Liver (tissue), 3 donors: ENCODE data around the gene MTG1.

Experiments
- EGR1 ChIP-seq, 2 donors: IDR thresholded peaks; 2 replicates each; pipeline ENCODE4 v1.6.1; 2016 to 2018; ENCODE audit warnings: antibody characterized with exemption in 2 of 2, low read depth in 2 of 2
- FOXA1 ChIP-seq: IDR thresholded peaks from 2 replicates; pipeline ENCODE4 v1.6.1; 2016; ENCODE audit warnings: antibody characterized with exemption
- RAD21 ChIP-seq, 2 donors: IDR thresholded peaks; 2 replicates each; pipeline ENCODE4 v1.6.1; 2016; ENCODE audit warnings: antibody characterized with exemption in 2 of 2, mild to moderate bottlenecking in 2 of 2
- SP1 ChIP-seq: IDR thresholded peaks from 2 replicates; pipeline ENCODE4 v1.6.1; 2018; ENCODE audit warnings: antibody characterized with exemption, mild to moderate bottlenecking
- TAF1 ChIP-seq: conservative IDR thresholded peaks from 2 replicates; pipeline ENCODE4 v1.6.1; 2016; ENCODE audit warnings: antibody characterized with exemption, mild to moderate bottlenecking
- YY1 ChIP-seq: IDR thresholded peaks from 2 replicates; pipeline ENCODE4 v1.6.1; 2016; ENCODE audit warnings: antibody characterized with exemption, mild to moderate bottlenecking
- TF ChIP-seq, protein P1 (sequence below): fragments of 150-350 bp; IDR thresholded peaks from 2 replicates; pipeline ENCODE4 v1.5.1; 2017; ENCODE audit warnings: improper control_type of control experiment, low read depth, low read length; ENCODE audit not compliant: missing input control
- TF ChIP-seq, protein P2 (sequence below): IDR thresholded peaks from 2 replicates; pipeline ENCODE4 v1.6.1; 2016; ENCODE audit warnings: antibody characterized with exemption
- TF ChIP-seq, protein P3 (sequence below): IDR thresholded peaks from 2 replicates; pipeline ENCODE4 v1.6.1; 2016; ENCODE audit warnings: antibody characterized with exemption, mild to moderate bottlenecking
- TF ChIP-seq, protein P4 (sequence below): IDR thresholded peaks from 2 replicates; pipeline ENCODE4 v1.6.1; 2016; ENCODE audit warnings: antibody characterized with exemption
- TF ChIP-seq, protein P5 (sequence below): IDR thresholded peaks from 2 replicates; pipeline ENCODE4 v1.6.1; 2016; ENCODE audit warnings: antibody characterized with exemption
- donor health status: healthy.
- donor health status: healthy.

DNA sequence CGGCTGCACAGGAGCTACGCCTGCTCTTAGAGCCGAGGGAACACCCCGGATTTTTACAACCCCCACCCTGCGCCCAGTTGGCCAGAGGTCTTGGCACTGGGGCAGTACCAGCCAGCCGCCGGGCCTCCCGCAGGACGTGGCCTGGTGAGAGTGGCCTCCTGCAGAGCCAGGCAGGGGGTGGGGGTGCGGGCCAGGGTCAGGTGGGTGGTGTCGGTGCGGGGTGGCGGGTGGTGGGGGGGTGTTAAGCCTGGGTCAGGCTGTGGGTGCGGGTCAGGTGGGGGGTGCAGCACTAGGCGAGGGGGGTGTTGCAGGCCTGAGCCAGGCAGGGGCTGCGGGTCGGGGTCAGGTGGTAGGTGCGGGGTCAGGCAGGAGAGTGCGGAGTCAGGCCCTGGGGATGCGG, 21.4 kb upstream of the MTG1 start:
- TF ChIP-seq, protein P1, sequence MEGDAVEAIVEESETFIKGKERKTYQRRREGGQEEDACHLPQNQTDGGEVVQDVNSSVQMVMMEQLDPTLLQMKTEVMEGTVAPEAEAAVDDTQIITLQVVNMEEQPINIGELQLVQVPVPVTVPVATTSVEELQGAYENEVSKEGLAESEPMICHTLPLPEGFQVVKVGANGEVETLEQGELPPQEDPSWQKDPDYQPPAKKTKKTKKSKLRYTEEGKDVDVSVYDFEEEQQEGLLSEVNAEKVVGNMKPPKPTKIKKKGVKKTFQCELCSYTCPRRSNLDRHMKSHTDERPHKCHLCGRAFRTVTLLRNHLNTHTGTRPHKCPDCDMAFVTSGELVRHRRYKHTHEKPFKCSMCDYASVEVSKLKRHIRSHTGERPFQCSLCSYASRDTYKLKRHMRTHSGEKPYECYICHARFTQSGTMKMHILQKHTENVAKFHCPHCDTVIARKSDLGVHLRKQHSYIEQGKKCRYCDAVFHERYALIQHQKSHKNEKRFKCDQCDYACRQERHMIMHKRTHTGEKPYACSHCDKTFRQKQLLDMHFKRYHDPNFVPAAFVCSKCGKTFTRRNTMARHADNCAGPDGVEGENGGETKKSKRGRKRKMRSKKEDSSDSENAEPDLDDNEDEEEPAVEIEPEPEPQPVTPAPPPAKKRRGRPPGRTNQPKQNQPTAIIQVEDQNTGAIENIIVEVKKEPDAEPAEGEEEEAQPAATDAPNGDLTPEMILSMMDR = no peak
- TF ChIP-seq SP1 = no peak
- TF ChIP-seq TAF1 = no peak
- TF ChIP-seq, protein P2, sequence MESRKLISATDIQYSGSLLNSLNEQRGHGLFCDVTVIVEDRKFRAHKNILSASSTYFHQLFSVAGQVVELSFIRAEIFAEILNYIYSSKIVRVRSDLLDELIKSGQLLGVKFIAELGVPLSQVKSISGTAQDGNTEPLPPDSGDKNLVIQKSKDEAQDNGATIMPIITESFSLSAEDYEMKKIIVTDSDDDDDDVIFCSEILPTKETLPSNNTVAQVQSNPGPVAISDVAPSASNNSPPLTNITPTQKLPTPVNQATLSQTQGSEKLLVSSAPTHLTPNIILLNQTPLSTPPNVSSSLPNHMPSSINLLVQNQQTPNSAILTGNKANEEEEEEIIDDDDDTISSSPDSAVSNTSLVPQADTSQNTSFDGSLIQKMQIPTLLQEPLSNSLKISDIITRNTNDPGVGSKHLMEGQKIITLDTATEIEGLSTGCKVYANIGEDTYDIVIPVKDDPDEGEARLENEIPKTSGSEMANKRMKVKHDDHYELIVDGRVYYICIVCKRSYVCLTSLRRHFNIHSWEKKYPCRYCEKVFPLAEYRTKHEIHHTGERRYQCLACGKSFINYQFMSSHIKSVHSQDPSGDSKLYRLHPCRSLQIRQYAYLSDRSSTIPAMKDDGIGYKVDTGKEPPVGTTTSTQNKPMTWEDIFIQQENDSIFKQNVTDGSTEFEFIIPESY = no peak
- TF ChIP-seq YY1 = no peak
- TF ChIP-seq, protein P3, sequence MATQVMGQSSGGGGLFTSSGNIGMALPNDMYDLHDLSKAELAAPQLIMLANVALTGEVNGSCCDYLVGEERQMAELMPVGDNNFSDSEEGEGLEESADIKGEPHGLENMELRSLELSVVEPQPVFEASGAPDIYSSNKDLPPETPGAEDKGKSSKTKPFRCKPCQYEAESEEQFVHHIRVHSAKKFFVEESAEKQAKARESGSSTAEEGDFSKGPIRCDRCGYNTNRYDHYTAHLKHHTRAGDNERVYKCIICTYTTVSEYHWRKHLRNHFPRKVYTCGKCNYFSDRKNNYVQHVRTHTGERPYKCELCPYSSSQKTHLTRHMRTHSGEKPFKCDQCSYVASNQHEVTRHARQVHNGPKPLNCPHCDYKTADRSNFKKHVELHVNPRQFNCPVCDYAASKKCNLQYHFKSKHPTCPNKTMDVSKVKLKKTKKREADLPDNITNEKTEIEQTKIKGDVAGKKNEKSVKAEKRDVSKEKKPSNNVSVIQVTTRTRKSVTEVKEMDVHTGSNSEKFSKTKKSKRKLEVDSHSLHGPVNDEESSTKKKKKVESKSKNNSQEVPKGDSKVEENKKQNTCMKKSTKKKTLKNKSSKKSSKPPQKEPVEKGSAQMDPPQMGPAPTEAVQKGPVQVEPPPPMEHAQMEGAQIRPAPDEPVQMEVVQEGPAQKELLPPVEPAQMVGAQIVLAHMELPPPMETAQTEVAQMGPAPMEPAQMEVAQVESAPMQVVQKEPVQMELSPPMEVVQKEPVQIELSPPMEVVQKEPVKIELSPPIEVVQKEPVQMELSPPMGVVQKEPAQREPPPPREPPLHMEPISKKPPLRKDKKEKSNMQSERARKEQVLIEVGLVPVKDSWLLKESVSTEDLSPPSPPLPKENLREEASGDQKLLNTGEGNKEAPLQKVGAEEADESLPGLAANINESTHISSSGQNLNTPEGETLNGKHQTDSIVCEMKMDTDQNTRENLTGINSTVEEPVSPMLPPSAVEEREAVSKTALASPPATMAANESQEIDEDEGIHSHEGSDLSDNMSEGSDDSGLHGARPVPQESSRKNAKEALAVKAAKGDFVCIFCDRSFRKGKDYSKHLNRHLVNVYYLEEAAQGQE = no peak
- TF ChIP-seq, protein P4, sequence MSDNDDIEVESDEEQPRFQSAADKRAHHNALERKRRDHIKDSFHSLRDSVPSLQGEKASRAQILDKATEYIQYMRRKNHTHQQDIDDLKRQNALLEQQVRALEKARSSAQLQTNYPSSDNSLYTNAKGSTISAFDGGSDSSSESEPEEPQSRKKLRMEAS = no peak
- TF ChIP-seq, protein P5, sequence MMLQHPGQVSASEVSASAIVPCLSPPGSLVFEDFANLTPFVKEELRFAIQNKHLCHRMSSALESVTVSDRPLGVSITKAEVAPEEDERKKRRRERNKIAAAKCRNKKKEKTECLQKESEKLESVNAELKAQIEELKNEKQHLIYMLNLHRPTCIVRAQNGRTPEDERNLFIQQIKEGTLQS = no peak
- no peak for TF ChIP-seq EGR1 (IDR thresholded peaks at IDR 0.05; ENCODE audit: low read depth in 2 of 2)
- TF ChIP-seq RAD21 (IDR thresholded peaks at IDR 0.05) = no peak
- TF ChIP-seq FOXA1 = no peak
